Anterior cingulate cortex (tissue), 58 donors: ENCODE measurements around the gene ALDH3A2.
"Not testable (repeated sequence)": the region's sequence is repeated elsewhere in the genome, so short reads cannot be mapped to it uniquely, and the experiment has no call there.

Experiments
- DNase-seq, 58 donors: peaks; one replicate each; lab custom pipeline; 2025; lab: John Stamatoyannopoulos, UW

Gene ALDH3A2

GRCh38 chr17:19649274-19649541 lies 657 bp downstream of the ALDH3A2 start:
- no peak for DNase-seq

GRCh38 chr17:19650826-19651225 lies 2.3 kb downstream of the ALDH3A2 start:
- DNase-seq: no peak

GRCh38 chr17:19651451-19652238 lies 3.1 kb downstream of the ALDH3A2 start:
- DNase-seq: no peak

- no peak for DNase-seq
These were observed 4.0 kb downstream of the ALDH3A2 start for GRCh38 chr17:19652595-19652994.

GRCh38 chr17:19654342-19654886 lies 5.9 kb downstream of the ALDH3A2 start:
- DNase-seq: no peak

- no peak for DNase-seq
These were observed 6.3 kb downstream of the ALDH3A2 start for GRCh38 chr17:19654896-19655295.

GRCh38 chr17:19656336-19656735 lies 7.8 kb downstream of the ALDH3A2 start:
- no peak for DNase-seq

GRCh38 chr17:19656851-19657581 lies 8.5 kb downstream of the ALDH3A2 start:
- no peak for DNase-seq

GRCh38 chr17:19659366-19660177 lies 11.0 kb downstream of the ALDH3A2 start:
- DNase-seq: no peak

GRCh38 chr17:19660219-19660870 lies 11.8 kb downstream of the ALDH3A2 start:
- no peak for DNase-seq

GRCh38 chr17:19661121-19661520 lies 12.6 kb downstream of the ALDH3A2 start:
- no peak for DNase-seq

- DNase-seq: no peak
These were observed 14.5 kb downstream of the ALDH3A2 start for GRCh38 chr17:19663097-19663496.

GRCh38 chr17:19664136-19664820 lies 15.7 kb downstream of the ALDH3A2 start:
- DNase-seq: no peak

- DNase-seq: no peak
These were observed 16.2 kb downstream of the ALDH3A2 start for GRCh38 chr17:19664821-19665181.

- DNase-seq: not testable (repeated sequence)
These were observed 21.1 kb downstream of the ALDH3A2 start for GRCh38 chr17:19669680-19670079.

GRCh38 chr17:19670908-19671307 lies 22.4 kb downstream of the ALDH3A2 start:
- no peak for DNase-seq

GRCh38 chr17:19671433-19671832 lies 22.9 kb downstream of the ALDH3A2 start:
- DNase-seq: no peak

GRCh38 chr17:19672009-19672750 lies 23.6 kb downstream of the ALDH3A2 start:
- peak in 7 of 58 donors; percentile 7 to 58 (median 29) for DNase-seq

GRCh38 chr17:19673623-19674022 lies 25.1 kb downstream of the ALDH3A2 start:
- no peak for DNase-seq
